HG02642 (cell line): ENCODE results near the gene SOX12.
"Not testable (repeated sequence)": the region's sequence is repeated elsewhere in the genome, so short reads cannot be mapped to it uniquely, and the experiment has no call there.

Source experiments
- ATAC-seq: cut with Tn5 transposase; IDR thresholded peaks from one replicate; pipeline ENCODE4 v1.9.1; 2021; ENCODE audit warnings: mild to moderate bottlenecking; ENCODE audit not compliant: unreplicated experiment, poor library complexity

The SOX12 gene

GRCh38 chr20:328027-328974 is 2.9 kb downstream of the SOX12 start:
- no peak for ATAC-seq

GRCh38 chr20:328975-329695 is 3.8 kb downstream of the SOX12 start:
- no peak for ATAC-seq

- ATAC-seq = no peak
These were observed 4.5 kb downstream of the SOX12 start for GRCh38 chr20:329851-330232.

DNA sequence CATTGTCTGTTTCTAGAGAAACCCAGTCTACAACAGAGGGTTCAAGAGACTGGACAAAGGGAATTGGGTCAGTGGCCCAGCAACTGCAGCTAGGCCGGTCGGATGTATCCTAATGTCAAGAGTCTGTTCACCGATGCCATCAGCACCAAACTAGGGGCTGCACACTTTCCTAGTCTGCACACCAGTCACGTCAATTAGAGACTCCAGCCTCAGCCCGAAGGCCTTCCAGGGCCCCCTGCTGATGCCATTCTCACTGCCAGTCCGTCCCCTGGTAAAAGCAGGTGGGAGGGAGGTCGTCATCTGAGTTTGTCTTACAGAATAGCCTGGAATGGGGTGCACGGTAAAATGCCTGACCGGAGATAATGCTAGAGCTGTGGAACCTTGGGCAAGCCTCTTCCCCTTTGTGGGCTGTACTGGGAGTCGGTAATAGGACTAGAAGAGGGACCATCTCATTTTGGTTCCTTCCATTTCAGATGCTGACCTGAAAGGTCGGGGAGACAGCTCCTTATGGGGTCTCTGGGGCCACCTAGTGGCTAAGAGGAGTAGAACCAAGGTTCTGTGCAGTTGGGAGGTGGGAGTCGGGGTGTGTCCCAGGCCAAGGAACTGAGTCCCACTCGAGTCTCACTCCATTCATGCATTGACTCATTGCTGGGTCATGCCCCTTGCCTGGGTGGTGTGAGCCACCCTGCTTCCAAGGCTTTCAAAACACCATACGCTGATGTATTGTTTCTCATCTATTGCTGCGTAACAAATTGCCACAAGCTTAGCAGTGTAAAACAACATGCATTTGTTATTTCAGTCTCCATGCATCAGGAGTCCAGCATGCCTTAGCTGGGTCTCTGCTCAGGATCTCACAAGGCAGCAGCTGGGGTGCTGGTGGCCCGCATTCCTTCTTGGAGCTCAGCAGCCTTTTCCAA is 5.1 kb downstream of the SOX12 start:
- peak; percentile 31 for ATAC-seq

DNA sequence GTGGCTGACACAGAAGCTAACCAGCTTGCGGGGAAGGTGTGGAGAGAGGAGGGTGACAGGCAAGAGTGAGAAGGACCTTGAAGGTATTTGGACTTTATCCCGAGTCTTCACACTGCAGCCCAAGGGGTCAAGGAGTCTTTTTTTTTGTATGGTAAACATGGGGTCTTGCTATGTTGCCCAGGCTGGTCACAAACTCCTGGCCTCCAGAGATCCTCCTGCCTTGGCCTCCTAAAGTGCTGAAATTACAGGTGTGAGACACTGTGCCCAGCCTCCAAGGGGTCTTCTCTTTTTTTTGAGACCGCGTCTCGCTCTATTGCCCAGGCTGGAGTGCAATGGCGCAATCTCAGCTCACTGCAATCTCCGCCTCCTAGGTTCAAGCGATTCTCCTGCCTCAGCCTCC is 9.2 kb downstream of the SOX12 start:
- ATAC-seq = no peak

DNA sequence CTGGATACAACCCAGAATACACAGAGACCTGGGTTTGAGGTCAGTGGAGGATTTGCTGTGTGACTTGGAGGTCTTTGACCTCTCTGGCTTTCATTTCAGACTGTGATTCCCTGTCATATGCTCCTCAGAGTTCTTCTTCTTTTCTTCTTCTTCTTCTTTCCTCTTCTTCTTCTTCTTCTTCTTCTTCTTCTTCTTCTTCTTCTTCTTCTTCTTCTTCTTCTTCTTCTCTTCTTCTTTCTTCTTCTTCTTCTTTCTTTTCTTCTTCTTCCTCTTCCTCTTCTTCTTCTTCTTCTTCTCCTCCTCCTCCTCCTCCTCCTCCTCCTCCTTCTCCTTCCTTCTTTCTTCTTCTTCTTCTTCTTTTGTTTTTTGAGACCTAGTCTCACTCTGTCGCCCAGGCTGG is 10.7 kb downstream of the SOX12 start:
- not testable (repeated sequence) for ATAC-seq

DNA sequence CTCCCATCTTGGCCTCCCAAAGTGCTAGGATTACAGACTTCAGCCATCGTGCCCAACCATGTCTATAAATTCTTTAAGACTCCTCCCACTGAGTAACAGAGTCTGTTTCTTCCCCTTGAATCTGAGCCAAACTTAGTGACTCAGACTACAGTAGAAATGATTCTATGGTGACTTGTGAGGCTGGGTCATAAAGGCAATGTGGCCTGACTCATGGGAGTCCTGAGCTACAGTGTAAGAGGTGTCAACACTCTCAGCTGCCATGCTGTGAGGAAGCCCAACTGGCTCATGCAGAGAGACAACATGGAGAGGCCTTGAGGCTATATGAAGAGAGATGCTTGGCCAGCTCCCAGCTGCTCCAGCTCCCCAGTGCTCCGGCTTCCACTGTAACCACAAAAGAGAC is 16.3 kb downstream of the SOX12 start:
- ATAC-seq = no peak

DNA sequence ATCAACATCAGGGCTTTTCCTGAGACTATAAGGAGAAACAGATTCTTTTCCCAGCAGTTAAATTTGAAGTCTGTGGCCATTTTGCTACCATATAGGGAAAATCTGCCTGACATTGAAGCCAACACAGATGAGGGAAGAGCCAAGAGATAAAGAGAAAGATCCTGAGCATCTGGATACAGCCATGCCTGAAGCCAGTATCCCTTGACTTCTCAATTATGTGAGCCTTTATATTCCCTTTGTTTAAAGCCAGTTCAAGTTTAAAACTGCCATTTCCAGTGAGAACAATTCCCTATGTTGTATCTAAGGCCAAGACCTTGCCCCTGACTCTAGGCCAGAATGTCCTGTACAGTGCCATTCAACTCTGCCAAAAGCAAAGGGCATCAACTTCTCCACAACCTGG is 17.8 kb downstream of the SOX12 start:
- no peak for ATAC-seq

DNA sequence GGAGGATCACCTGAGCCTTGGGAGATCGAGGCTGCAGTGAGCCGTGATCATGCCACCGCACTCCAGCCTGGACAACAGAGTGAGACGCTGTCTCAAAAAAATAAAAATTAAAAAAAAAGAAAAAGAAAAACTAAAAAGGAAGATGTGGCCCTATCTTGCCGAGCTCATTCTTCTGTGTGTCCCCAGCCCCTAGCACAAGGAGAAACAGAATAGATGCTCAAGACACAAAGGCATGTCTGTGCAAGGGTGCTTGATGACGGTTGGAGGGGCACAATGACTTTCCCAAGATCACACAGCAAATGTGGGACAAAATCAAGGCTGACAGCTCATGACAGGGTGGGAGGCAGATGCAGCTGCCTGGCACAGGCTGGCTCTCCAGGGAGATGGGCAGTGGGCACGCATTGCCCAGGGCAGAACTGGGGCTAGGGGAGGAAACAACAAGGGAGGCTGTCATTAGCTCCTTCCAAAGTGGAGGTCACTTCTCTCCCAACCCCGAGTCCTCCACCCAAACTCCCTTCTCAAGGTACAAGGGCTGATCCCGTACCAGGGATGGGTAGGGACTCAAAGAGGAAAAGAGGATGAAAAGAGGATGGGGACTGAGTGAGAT is 20.8 kb downstream of the SOX12 start:
- ATAC-seq = no peak

DNA sequence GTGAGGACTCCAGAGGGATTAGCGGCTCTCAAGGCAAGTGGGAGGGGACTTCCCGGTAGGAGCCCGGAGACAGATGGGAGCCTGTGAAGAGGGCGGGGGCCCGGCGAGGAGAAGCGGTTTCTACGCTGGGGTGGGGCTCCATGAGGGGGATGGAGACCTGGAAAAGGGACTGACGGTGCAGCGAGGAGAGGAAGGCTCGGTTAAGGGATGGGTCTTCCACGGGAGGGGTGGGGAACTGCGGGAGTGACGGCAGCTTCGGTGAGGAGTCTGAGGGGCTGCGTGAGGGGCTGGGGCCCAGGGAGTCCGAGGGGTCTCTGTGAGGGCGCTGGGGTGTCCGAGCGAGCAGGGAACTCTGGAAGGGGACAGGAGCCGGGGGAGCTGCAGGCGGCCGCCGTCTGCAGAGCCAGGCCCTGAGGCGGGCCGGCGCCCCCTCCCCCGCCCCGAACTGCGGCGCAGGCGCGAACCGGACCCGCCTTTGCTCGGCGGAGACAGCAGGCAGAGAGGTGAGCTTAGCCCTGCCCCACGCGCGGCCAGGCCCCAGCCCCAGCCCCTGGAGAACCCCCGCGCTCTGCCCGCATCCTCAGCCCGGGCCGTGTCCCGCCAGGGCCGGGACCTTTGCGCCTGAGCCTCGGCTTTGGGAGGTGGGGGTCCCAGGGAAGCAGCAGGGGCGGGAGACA is 21.4 kb downstream of the SOX12 start, which contains the start of gene NRSN2:
NRSN2 (plus strand) TSS at position 472 of the 677 bp plus-strand sequence. CDS start 2,533 bp downstream, outside the sequence.
- ATAC-seq = peak; percentile 38

DNA sequence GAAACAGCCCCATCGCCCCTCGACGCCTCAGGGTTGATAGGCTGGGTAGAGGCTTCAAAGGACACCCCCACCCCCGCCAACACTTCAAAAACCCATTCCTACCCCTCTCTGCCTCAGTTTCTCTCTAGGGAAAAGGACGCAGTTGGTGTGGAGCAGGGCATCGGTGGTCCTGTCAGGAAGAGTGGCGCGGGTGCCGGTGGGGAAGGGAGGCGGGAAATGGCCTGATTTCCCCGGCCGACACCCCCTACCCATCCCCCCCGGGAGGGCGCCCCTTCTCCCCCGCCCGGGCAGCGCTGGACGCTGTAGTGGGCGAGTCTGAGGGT is 21.9 kb downstream of the SOX12 start:
- ATAC-seq = peak; percentile 8

DNA sequence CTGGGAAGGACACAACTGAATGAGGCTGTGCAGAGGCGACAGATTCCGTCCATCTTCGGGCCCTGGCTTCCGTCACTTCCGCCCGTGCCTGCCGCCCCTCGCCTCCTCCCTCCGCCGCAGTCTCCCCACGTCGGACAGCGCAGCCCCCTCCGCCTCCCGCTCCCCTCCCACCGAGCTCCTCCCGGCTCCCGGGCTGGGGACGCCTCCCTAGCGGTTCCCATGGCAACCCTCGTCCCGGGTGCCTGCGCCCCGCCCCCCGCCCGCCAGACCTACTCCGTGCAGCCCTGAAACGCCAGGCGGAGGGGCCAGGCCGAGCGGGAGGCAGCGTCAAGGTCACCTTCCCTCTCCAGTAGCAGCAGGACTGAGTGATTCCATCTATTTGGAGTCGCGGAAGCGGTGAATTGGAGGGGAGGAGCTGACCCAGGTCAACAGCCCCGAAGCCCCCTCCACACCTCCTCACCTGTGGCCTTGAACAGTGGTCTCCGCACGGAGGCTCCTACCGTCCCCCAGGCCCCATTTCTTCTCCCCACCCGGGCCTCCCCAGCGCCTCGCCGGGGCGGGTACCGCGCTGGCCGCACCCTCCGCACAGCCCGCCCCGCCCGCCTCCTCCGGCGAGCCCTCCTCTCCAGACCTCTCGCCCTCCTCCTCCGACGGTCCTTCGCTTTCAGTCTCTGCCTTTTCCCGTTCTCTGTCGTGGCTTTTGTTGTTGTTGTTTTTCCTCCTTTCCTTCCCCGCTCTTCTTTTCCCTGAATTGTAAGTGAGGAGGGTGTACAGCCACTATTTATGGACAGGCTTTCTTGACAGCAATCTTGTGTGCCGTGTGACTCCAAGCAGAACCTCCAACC is 22.5 kb downstream of the SOX12 start:
- ATAC-seq = peak; percentile 80

- no peak for ATAC-seq
These were observed 23.9 kb downstream of the SOX12 start for GRCh38 chr20:348972-349841.

- ATAC-seq = no peak
These were observed 27.8 kb downstream of the SOX12 start for GRCh38 chr20:353166-353565.

DNA sequence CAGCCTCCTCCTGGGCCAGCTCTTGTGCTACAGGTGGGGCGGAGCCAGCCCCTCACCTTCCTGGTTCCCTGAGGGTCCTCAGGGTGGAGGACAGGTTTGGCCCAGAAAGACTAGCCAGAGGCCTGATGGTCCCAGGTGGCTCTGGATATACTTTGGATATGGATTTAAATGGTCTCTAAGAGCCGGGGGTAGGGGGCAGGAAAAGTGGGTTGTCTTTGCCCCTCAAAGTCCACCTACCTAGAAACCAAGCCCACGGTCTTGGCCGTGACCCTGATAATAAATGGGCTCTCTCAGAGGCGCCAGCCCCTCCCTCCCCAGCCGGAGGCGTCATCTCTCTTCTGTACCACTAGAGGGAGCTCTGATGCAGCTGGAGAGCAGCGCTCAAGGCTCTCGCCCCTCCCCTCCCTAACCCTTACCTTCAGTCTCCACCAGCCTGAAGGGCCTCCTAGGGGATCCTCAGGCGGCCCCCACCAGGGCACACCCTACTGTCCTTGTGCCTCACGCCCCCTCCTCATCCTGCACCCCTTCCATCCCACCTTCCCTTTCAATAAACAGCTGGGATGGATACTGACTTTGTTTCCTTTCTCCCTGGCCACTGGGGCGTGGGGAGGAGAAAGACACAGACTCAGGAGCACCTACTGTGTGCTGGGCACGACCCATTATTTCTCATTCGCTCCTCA is 29.1 kb downstream of the SOX12 start:
- peak; percentile 86 for ATAC-seq

DNA sequence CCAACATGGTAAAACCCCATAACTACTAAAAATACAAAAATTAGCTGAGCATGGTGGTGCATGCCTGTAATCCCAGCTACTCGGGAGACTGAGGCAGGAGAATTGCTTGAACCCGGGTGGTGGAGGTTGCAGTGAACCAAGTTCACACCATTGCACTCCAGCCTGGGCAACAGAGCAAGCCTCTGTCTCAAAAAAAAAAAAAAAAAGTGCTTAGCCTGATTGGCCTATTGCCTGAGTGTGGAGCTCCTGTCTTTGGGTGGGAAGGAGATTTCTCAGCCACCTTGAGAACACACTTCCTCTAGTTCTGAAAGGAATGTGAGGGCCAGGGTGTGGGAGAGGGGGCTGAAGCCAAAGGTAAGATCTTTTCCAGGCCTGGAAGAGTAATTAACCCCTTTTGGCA is 30.8 kb downstream of the SOX12 start:
- ATAC-seq = not testable (repeated sequence)

- no peak for ATAC-seq
These were observed 31.4 kb downstream of the SOX12 start for GRCh38 chr20:356745-357144.
